Keratinocyte (primary cell): ENCODE results near the gene RELT.

Experiments used
- EZH2 ChIP-seq: IDR thresholded peaks from one replicate; pipeline ENCODE4 v1.6.1; 2012; ENCODE audit warnings: inconsistent platforms, mild to moderate bottlenecking, low read length, moderate library complexity
- TF ChIP-seq, protein P1 (sequence below), 3 experiments: IDR thresholded peaks in 1 of 3; conservative IDR thresholded peaks in 1 of 3; optimal IDR thresholded peaks in 1 of 3; 2 replicates in 2 of 3; 3 replicates in 1 of 3; pipeline versions ENCODE3 to v1.5.1; 2011; ENCODE audit warnings: low read length in 3 of 3, mild to moderate bottlenecking in 3 of 3, moderate library complexity in 2 of 3, control low read depth in 1 of 3, inconsistent platforms in 1 of 3; ENCODE audit not compliant: insufficient read depth in 2 of 3; ENCODE audit errors: extremely low read depth in 1 of 3

DNA sequence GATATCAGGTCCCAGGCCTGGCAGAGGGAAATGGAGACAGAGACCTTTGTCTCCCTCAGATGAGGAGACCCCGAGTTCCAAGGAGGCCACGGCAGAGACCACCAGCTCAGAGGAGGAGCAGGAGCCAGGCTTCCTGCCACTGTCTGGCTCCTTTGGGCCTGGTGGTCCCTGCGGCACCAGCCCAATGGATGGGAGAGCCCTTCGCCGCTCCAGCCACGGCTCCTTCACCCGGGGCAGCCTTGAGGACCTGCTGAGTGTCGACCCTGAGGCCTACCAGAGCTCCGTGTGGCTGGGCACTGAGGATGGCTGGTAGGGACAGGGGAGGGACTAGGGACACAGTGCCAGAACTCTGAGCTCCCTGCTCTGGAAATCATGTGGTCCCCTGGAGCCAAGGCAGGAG, 13.1 kb upstream of the RELT start:
- TF ChIP-seq, protein P1, sequence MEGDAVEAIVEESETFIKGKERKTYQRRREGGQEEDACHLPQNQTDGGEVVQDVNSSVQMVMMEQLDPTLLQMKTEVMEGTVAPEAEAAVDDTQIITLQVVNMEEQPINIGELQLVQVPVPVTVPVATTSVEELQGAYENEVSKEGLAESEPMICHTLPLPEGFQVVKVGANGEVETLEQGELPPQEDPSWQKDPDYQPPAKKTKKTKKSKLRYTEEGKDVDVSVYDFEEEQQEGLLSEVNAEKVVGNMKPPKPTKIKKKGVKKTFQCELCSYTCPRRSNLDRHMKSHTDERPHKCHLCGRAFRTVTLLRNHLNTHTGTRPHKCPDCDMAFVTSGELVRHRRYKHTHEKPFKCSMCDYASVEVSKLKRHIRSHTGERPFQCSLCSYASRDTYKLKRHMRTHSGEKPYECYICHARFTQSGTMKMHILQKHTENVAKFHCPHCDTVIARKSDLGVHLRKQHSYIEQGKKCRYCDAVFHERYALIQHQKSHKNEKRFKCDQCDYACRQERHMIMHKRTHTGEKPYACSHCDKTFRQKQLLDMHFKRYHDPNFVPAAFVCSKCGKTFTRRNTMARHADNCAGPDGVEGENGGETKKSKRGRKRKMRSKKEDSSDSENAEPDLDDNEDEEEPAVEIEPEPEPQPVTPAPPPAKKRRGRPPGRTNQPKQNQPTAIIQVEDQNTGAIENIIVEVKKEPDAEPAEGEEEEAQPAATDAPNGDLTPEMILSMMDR (optimal IDR thresholded peaks at IDR 0.05 in 1 of 3, IDR thresholded peaks at IDR 0.05 in 1 of 3, conservative IDR thresholded peaks at IDR 0.05 in 1 of 3; ENCODE audit: extremely low read depth in 1 of 3, insufficient read depth in 2 of 3, low read length in 3 of 3) = no peak
- no peak for TF ChIP-seq EZH2
